Right lobe of liver (tissue), 6 donors: ENCODE data around the gene RIT2. TPM values are rescaled to one million over a fixed set of nuclear protein-coding genes. Genes with fewer than 3 reads are reported as not detected.

Experiments used
- ATAC-seq, 4 donors: fragments of 200-7000 bp; cut with Tn5 transposase; one replicate each; pipeline ENCODE4 v1.9.1; 2020; ENCODE audit warnings: mild to moderate bottlenecking in 4 of 4, moderate library complexity in 4 of 4
- DNase-seq, 3 donors: peaks; one replicate each; pipeline ENCODE4 v3.0.0-alpha.2; 2020
- H3K27ac ChIP-seq, 3 donors: fragments of 200-600 bp; one replicate each; pipeline ENCODE4 v1.8.0; 2022
- H3K27me3 ChIP-seq, 2 donors: fragments of 200-600 bp; one replicate each; pipeline ENCODE4 v1.8.0; 2022
- H3K36me3 ChIP-seq, 4 donors: fragments of 200-600 bp; sonication (generic) in 1 of 4; one replicate each; pipeline versions ENCODE4 v1.5.1 to v1.8.0; 2017 to 2022; ENCODE audit warnings: control low read depth in 1 of 4
- H3K4me1 ChIP-seq, 4 donors: fragments of 200-600 bp; sonication (generic) in 1 of 4; one replicate each; pipeline versions ENCODE4 v1.5.1 to v1.8.0; 2017 to 2022; ENCODE audit warnings: control low read depth in 1 of 4
- H3K4me3 ChIP-seq, 3 donors: fragments of 200-600 bp; one replicate each; pipeline ENCODE4 v1.8.0; 2022
- H3K9me3 ChIP-seq, 4 donors: fragments of 200-600 bp; sonication (generic) in 1 of 4; one replicate each; pipeline versions ENCODE4 v1.5.1 to v1.8.0; 2017 to 2022; ENCODE audit warnings: control low read depth in 1 of 4
- CTCF ChIP-seq, 4 donors: fragments of 200-600 bp in 3 of 4; fragments of 450-650 bp in 1 of 4; IDR thresholded peaks; one replicate each; pipeline versions ENCODE4 v1.5.1 to v1.8.0; 2016 to 2022; ENCODE audit warnings: antibody characterized with exemption in 4 of 4, mild to moderate bottlenecking in 2 of 4
- POLR2A ChIP-seq: fragments of 450-650 bp; IDR thresholded peaks from one replicate; pipeline ENCODE4 v1.6.1; 2017; ENCODE audit warnings: antibody characterized with exemption, mild to moderate bottlenecking
- WGBS: methylation state at CpG from one replicate; pipeline ENCODE4 v1.1.6; 2018; ENCODE audit warnings: low coverage, low lambda C conversion rate; ENCODE audit not compliant: insufficient coverage; ENCODE audit errors: missing lambda C conversion rate; 5-methylcytosine and 5-hydroxymethylcytosine counted together
- intact Hi-C, 2 donors: fragments of 100-400 bp; cut with DNase I; formaldehyde crosslinking; loops; one replicate each; pipeline versions ENCODE4 v1.11.2 to v1.14.1; 2022
- total RNA-seq, 6 experiments: library from RNA; depleted of rRNA in 2 of 6; stranded (reverse); fragments of >200 nt in 2 of 6; fragmentation: NEBNext Ultra II Directional in 3 of 6; extraction: Animal tissue kit (Norgen Biotek cat#: 25700) in 3 of 6; gene quantifications; one replicate each; pipeline versions ENCODE4 v1.1.0 to v1.2.4, GENCODE V29; 2016 to 2023
- donor health status: DM: no; HTN: yes; CAD: no.
- donor health status: DM: no; HTN: no; CAD: no.
- donor health status: DM: no; HTN: no; CAD: no.
- donor health status: DM: no; HTN: yes; CAD: no.
- donor health status: DM: no; HTN: yes; CAD: no.

Gene RIT2
- total RNA-seq, 6 experiments from 2014 or later: not detected

GRCh38 chr18:42961298-42961697, 154.2 kb downstream of the RIT2 start:
- Histone ChIP-seq H3K36me3 (no peaks in the 10 kb centered on the region), H3K4me3 (no peak overlapping the region), H3K27ac (no peak overlapping the region), H3K4me1 (no peaks in the 10 kb centered on the region), H3K27me3 (no peaks in the 10 kb centered on the region), H3K9me3 (no peaks in the 10 kb centered on the region)
- TF ChIP-seq CTCF (IDR thresholded peaks at IDR 0.05) (no peak), POLR2A (no peak)
- intact Hi-C loops: no loop called here
- DNase-seq: no peak
- WGBS: 52% methylated on average over 3 of the region's 3 CpGs
- no peak for ATAC-seq

- intact Hi-C loops: no loop called here
- no peak for DNase-seq
- Histone ChIP-seq H3K27me3 (no peaks in the 10 kb centered on the region), H3K4me1 (no peaks in the 10 kb centered on the region), H3K9me3 (no peaks in the 10 kb centered on the region), H3K4me3 (no peak overlapping the region), H3K27ac (no peak overlapping the region), H3K36me3 (no peaks in the 10 kb centered on the region)
- no peak for ATAC-seq
- 34% methylated on average over 2 of the region's 2 CpGs for whole genome bisulfite sequencing
- TF ChIP-seq POLR2A: no peak
- TF ChIP-seq CTCF (IDR thresholded peaks at IDR 0.05): no peak
These were observed 156.0 kb downstream of the RIT2 start for GRCh38 chr18:42959528-42959927.

GRCh38 chr18:42958353-42958752, 157.1 kb downstream of the RIT2 start:
- Histone ChIP-seq H3K27ac (no peak overlapping the region), H3K27me3 (no peaks in the 10 kb centered on the region), H3K4me1 (no peaks in the 10 kb centered on the region), H3K9me3 (no peaks in the 10 kb centered on the region), H3K36me3 (no peaks in the 10 kb centered on the region), H3K4me3 (no peak overlapping the region)
- DNase-seq: no peak
- intact Hi-C loops: no loop called here
- ATAC-seq: no peak
- 49% methylated on average over 4 of the region's 4 CpGs for WGBS
- TF ChIP-seq CTCF (IDR thresholded peaks at IDR 0.05) (no peak), POLR2A (no peak)

GRCh38 chr18:42956287-42956686, 159.2 kb downstream of the RIT2 start:
- no peak overlapping the region for H3K4me3 ChIP-seq
- no peak for ATAC-seq

More at GRCh38 chr18:42956287-42956686, 159.2 kb downstream of the RIT2 start:
- H3K4me1 ChIP-seq: no peaks in the 10 kb centered on the region
- intact Hi-C loops: no loop called here
- H3K27ac ChIP-seq: no peak overlapping the region
- no peak for DNase-seq
- 47% methylated on average over 3 of the region's 3 CpGs for WGBS
- TF ChIP-seq CTCF (IDR thresholded peaks at IDR 0.05) (no peak), POLR2A (no peak)
- H3K36me3 ChIP-seq: no peaks in the 10 kb centered on the region
- H3K27me3 ChIP-seq: no peaks in the 10 kb centered on the region
- H3K9me3 ChIP-seq: no peaks in the 10 kb centered on the region
